Liver (tissue), 9 donors: Measurements from ENCODE around the gene NUDT22. TPM values are rescaled to one million over a fixed set of nuclear protein-coding genes. Genes with fewer than 3 reads are reported as not detected.

Experiments
- DNase-seq: peaks from one replicate; pipeline ENCODE4 v3.0.0-alpha.2; 2017; ENCODE audit warnings: low spot score
- H3K27ac ChIP-seq, 2 donors: one replicate each; pipeline ENCODE4 v1.7.0; 2013; ENCODE audit warnings: inconsistent platforms in 2 of 2, low read length in 2 of 2, control low read depth in 1 of 2, low read depth in 1 of 2, mild to moderate bottlenecking in 1 of 2
- H3K27me3 ChIP-seq, 4 donors: one replicate each; pipeline versions ENCODE4 v1.6.1 to v1.7.0; 2013; ENCODE audit warnings: low read length in 3 of 4, inconsistent platforms in 1 of 4, mild to moderate bottlenecking in 1 of 4, moderate library complexity in 1 of 4; ENCODE audit not compliant: control insufficient read depth in 4 of 4, insufficient read depth in 4 of 4
- H3K36me3 ChIP-seq, 4 donors: one replicate each; pipeline versions ENCODE4 v1.6.1 to v1.7.0; 2013; ENCODE audit warnings: low read length in 3 of 4, mild to moderate bottlenecking in 3 of 4, low read depth in 1 of 4, moderate library complexity in 1 of 4; ENCODE audit not compliant: control insufficient read depth in 4 of 4, insufficient read depth in 3 of 4
- H3K4me1 ChIP-seq, 4 donors: one replicate each; pipeline versions ENCODE4 v1.6.1 to v1.7.0; 2013; ENCODE audit warnings: low read length in 3 of 4, mild to moderate bottlenecking in 3 of 4, moderate library complexity in 1 of 4; ENCODE audit not compliant: control insufficient read depth in 4 of 4, insufficient read depth in 4 of 4
- H3K4me3 ChIP-seq, 3 donors: one replicate each; pipeline versions ENCODE4 v1.6.1 to v1.7.0; 2013; ENCODE audit warnings: low read length in 3 of 3, control low read depth in 1 of 3, low read depth in 1 of 3, mild to moderate bottlenecking in 1 of 3
- H3K9ac ChIP-seq, 2 donors: one replicate each; pipeline ENCODE4 v1.7.0; 2013; ENCODE audit warnings: low read length in 2 of 2, mild to moderate bottlenecking in 2 of 2, moderate library complexity in 2 of 2, control low read depth in 1 of 2, low read depth in 1 of 2
- H3K9me3 ChIP-seq, 4 donors: one replicate each; pipeline versions ENCODE4 v1.6.1 to v1.7.0; 2013; ENCODE audit warnings: low read length in 3 of 4; ENCODE audit not compliant: control insufficient read depth in 4 of 4
- ATF3 ChIP-seq: IDR thresholded peaks from 2 replicates; pipeline ENCODE4 v1.6.1; 2016; ENCODE audit warnings: antibody characterized with exemption
- CTCF ChIP-seq: fragments of 150-350 bp; IDR thresholded peaks from 2 replicates; pipeline ENCODE4 v1.5.1; 2017; ENCODE audit warnings: improper control_type of control experiment, low read depth, low read length; ENCODE audit not compliant: missing input control
- EGR1 ChIP-seq, 2 donors: IDR thresholded peaks; 2 replicates each; pipeline ENCODE4 v1.6.1; 2016 to 2018; ENCODE audit warnings: antibody characterized with exemption in 2 of 2, low read depth in 2 of 2
- FOXA1 ChIP-seq: IDR thresholded peaks from 2 replicates; pipeline ENCODE4 v1.6.1; 2016; ENCODE audit warnings: antibody characterized with exemption
- FOXA2 ChIP-seq: IDR thresholded peaks from 2 replicates; pipeline ENCODE4 v1.6.1; 2016; ENCODE audit warnings: antibody characterized with exemption
- GABPA ChIP-seq, 2 donors: IDR thresholded peaks in 1 of 2; conservative IDR thresholded peaks in 1 of 2; 2 replicates each; pipeline ENCODE4 v1.6.1; 2016; ENCODE audit warnings: antibody characterized with exemption in 2 of 2, mild to moderate bottlenecking in 1 of 2, moderate library complexity in 1 of 2
- HNF4A ChIP-seq, 2 donors: conservative IDR thresholded peaks; 2 replicates each; pipeline ENCODE4 v1.6.1; 2016; ENCODE audit warnings: antibody characterized with exemption in 2 of 2, mild to moderate bottlenecking in 2 of 2
- HNF4G ChIP-seq: IDR thresholded peaks from 2 replicates; pipeline ENCODE4 v1.6.1; 2016; ENCODE audit warnings: antibody characterized with exemption
- JUND ChIP-seq, 2 donors: IDR thresholded peaks; 2 replicates each; pipeline ENCODE4 v1.6.1; 2016; ENCODE audit warnings: antibody characterized with exemption in 2 of 2
- MAX ChIP-seq: IDR thresholded peaks from 2 replicates; pipeline ENCODE4 v1.6.1; 2016; ENCODE audit warnings: antibody characterized with exemption
- NR2F2 ChIP-seq: IDR thresholded peaks from 2 replicates; pipeline ENCODE4 v1.6.1; 2016; ENCODE audit warnings: antibody characterized with exemption
- RAD21 ChIP-seq, 2 donors: IDR thresholded peaks; 2 replicates each; pipeline ENCODE4 v1.6.1; 2016; ENCODE audit warnings: antibody characterized with exemption in 2 of 2, mild to moderate bottlenecking in 2 of 2
- RXRA ChIP-seq, 2 donors: IDR thresholded peaks; 2 replicates each; pipeline ENCODE4 v1.6.1; 2017 to 2018; ENCODE audit warnings: antibody characterized with exemption in 2 of 2, mild to moderate bottlenecking in 1 of 2
- SP1 ChIP-seq: IDR thresholded peaks from 2 replicates; pipeline ENCODE4 v1.6.1; 2018; ENCODE audit warnings: antibody characterized with exemption, mild to moderate bottlenecking
- TAF1 ChIP-seq: conservative IDR thresholded peaks from 2 replicates; pipeline ENCODE4 v1.6.1; 2016; ENCODE audit warnings: antibody characterized with exemption, mild to moderate bottlenecking
- YY1 ChIP-seq: IDR thresholded peaks from 2 replicates; pipeline ENCODE4 v1.6.1; 2016; ENCODE audit warnings: antibody characterized with exemption, mild to moderate bottlenecking
- ZBTB33 ChIP-seq: IDR thresholded peaks from 2 replicates; pipeline ENCODE4 v1.6.1; 2016; ENCODE audit warnings: antibody characterized with exemption
- WGBS: extraction: QIAGEN DNeasy Blood & Tissue Kit; methylation state at CpG from one replicate; pipeline ENCODE4 v1.1.7; 2013; 5-methylcytosine and 5-hydroxymethylcytosine counted together
- polyA plus RNA-seq, 2 donors: library from polyadenylated mRNA; stranded (reverse) in 1 of 2; unstranded in 1 of 2; fragments of 200-250 nt in 1 of 2; fragments of >200 nt in 1 of 2; fragmentation: Nextera tagmentation in 1 of 2; extraction: Ambion mirVana in 1 of 2; gene quantifications; one replicate each; pipeline versions ENCODE4 v1.2.1 to v1.2.3, GENCODE V29; 2013 to 2015
- total RNA-seq, 2 donors: library from RNA; depleted of rRNA; stranded (reverse); fragments of >200 nt; gene quantifications; one replicate each; pipeline ENCODE4 v1.2.3, GENCODE V29; 2014
- TF ChIP-seq, protein P1 (sequence below): IDR thresholded peaks from 2 replicates; pipeline ENCODE4 v1.6.1; 2016; ENCODE audit warnings: antibody characterized with exemption, mild to moderate bottlenecking
- donor health status: healthy.
- donor health status: healthy.
- donor health status: healthy.
- donor health status: healthy.
- donor health status: healthy.

The NUDT22 gene
- total and polyA plus RNA-seq, 4 donors = 20.0 to 47.8 (median 41.2) TPM

- no peak overlapping the region for H3K4me3 ChIP-seq
- no peak for DNase-seq
- H3K4me1 ChIP-seq = no peaks in the 10 kb centered on the region
- TF ChIP-seq NR2F2 (no peak), ZBTB33 (no peak), EGR1 (IDR thresholded peaks at IDR 0.05; ENCODE audit: low read depth in 2 of 2) (no peak), FOXA1 (no peak), JUND (IDR thresholded peaks at IDR 0.05) (no peak), FOXA2 (no peak), SP1 (no peak), RAD21 (IDR thresholded peaks at IDR 0.05) (no peak), ATF3 (no peak), CTCF (no peak), HNF4A (conservative IDR thresholded peaks at IDR 0.05) (no peak), RXRA (IDR thresholded peaks at IDR 0.05) (no peak), HNF4G (no peak), TAF1 (no peak), GABPA (IDR thresholded peaks at IDR 0.05 in 1 of 2, conservative IDR thresholded peaks at IDR 0.05 in 1 of 2) (no peak), YY1 (no peak), MAX (no peak)
- TF ChIP-seq, protein P1, sequence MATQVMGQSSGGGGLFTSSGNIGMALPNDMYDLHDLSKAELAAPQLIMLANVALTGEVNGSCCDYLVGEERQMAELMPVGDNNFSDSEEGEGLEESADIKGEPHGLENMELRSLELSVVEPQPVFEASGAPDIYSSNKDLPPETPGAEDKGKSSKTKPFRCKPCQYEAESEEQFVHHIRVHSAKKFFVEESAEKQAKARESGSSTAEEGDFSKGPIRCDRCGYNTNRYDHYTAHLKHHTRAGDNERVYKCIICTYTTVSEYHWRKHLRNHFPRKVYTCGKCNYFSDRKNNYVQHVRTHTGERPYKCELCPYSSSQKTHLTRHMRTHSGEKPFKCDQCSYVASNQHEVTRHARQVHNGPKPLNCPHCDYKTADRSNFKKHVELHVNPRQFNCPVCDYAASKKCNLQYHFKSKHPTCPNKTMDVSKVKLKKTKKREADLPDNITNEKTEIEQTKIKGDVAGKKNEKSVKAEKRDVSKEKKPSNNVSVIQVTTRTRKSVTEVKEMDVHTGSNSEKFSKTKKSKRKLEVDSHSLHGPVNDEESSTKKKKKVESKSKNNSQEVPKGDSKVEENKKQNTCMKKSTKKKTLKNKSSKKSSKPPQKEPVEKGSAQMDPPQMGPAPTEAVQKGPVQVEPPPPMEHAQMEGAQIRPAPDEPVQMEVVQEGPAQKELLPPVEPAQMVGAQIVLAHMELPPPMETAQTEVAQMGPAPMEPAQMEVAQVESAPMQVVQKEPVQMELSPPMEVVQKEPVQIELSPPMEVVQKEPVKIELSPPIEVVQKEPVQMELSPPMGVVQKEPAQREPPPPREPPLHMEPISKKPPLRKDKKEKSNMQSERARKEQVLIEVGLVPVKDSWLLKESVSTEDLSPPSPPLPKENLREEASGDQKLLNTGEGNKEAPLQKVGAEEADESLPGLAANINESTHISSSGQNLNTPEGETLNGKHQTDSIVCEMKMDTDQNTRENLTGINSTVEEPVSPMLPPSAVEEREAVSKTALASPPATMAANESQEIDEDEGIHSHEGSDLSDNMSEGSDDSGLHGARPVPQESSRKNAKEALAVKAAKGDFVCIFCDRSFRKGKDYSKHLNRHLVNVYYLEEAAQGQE = no peak
- H3K9me3 ChIP-seq = no peaks in the 10 kb centered on the region
- no peaks in the 10 kb centered on the region for H3K27me3 ChIP-seq
- H3K36me3 ChIP-seq = peaks cover 0 to 14% (median 4%) of the 10 kb centered on the region in 4 donors
- 93% methylated on average over 32 of the region's 32 CpGs for WGBS
- no peak overlapping the region for H3K9ac ChIP-seq
- no peak overlapping the region for H3K27ac ChIP-seq
Observed at GRCh38 chr11:64258946-64259532, 33.0 kb downstream of the NUDT22 start.
